ENCODE measurements around the gene TMEM107.

TMEM107 gene

DNA sequence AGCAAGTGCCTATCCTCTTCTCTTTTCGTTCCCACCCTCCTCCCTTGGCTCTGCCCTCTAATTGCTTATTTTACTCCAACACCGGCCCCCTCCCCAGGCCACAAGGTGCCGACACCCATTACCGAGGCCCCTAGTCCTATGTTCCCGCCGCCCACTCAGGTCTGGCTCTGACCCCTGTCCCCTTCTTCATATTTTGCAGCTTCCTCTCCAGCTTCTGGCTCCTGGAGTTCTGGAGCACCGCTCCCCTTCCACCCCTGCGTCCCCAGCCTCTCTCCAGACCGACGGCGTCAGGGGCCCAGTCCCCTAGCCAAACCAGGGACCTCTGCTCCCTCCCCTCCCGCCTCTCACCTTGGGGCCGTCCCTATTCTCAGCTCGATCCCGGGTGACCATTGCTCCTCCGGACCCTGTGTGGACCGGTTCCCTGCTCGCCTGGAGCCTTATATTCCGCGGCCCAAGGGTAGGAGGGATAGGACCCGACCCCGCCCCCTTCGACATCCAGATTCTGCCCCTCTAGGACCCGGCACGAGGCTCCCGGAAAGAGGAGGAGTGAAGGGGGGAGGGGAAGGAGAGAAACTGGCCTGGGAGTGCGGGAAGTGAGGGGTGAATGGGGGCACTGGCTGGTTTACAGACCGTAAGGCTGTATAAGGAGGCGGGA, 52.4 kb downstream of the TMEM107 start, which contains the start of gene HES7:
TSS of gene HES7 (minus strand) at position 412 of the 655 bp plus-strand sequence. CDS start at position 390, 22 bp downstream.
- Histone ChIP-seq H3K9ac (ENCODE audit: low read depth in 1 of 2, low read length in 2 of 2) (peak within 1 kb of the TSS in 1 of 2 donors; percentile 29), H3K4me3 (ENCODE audit: low read length in 2 of 2) (peak within 1 kb of the TSS; percentile 68 to 87)

DNA sequence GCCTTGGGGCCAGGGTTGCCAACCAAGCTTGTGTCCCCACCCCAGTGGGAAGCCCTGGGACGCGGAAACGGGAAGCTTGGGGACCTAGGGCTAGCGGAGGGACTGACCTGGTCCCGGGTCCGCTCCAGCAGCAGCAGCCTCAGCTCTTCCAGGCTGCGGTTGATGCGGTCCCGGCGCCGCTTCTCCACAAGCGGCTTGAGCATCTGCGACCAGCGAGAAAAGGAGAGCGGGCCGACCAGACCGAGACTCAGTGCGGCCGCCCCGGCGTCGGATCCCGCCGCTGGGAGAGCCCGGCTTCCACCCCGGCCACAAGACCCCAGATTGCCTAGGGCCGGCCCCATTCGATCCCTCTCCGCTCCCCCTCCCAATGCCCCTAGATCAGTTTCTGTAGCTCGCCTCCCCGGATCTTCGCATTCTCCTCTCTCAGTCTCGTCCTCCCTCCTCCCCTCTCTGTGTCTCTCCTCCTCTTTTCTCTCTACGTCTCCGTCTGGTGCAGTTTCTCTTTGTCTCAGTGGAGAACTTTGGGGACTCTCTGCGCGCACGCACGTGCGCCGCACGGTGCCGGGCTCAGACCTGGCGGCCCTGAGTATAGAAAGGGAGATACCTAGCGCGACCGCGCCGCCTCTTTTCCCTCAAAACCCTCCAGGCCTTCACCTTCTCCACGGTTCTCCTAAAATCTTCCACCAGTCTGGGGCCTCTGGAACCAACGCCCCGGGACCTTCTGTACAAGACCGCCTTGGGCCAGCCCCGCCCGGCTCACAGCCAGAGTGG, 53.1 kb downstream of the TMEM107 start:
- H3K9me3 ChIP-seq (ENCODE audit: control insufficient read depth in 2 of 2, low read length in 2 of 2), result no peaks in the 10 kb centered on the region
- peak overlapping the region; percentile 68 for H3K4me3 ChIP-seq (ENCODE audit: low read length in 2 of 2)
- no peaks in the 10 kb centered on the region for H3K36me3 ChIP-seq (ENCODE audit: control insufficient read depth in 2 of 2, insufficient read depth in 2 of 2, low read length in 2 of 2)
- H3K27me3 ChIP-seq (ENCODE audit: control insufficient read depth in 2 of 2, insufficient read depth in 2 of 2, low read length in 2 of 2), result peaks cover 27 to 33% of the 10 kb centered on the region in 2 donors
- peak overlapping the region in 1 of 2 donors; percentile 29 for H3K9ac ChIP-seq (ENCODE audit: low read depth in 1 of 2, low read length in 2 of 2)
- no peak overlapping the region for H3K27ac ChIP-seq (ENCODE audit: low read depth in 2 of 2, low read length in 2 of 2)
- peaks cover 61 to 76% of the 10 kb centered on the region in 2 donors for H3K4me1 ChIP-seq (ENCODE audit: control insufficient read depth in 2 of 2, insufficient read depth in 2 of 2, low read length in 2 of 2)

More for the DNA sequence above, 52.4 kb downstream of the TMEM107 start, which contains the start of gene HES7:
- Histone ChIP-seq H3K27ac (ENCODE audit: low read depth in 2 of 2, low read length in 2 of 2) (no peak within 1 kb of the TSS), H3K27me3 (ENCODE audit: control insufficient read depth in 2 of 2, insufficient read depth in 2 of 2, low read length in 2 of 2) (peaks cover 32 to 33% of the 10 kb centered on the region in 2 donors), H3K36me3 (ENCODE audit: control insufficient read depth in 2 of 2, insufficient read depth in 2 of 2, low read length in 2 of 2) (no peaks in the 10 kb centered on the region), H3K4me1 (ENCODE audit: control insufficient read depth in 2 of 2, insufficient read depth in 2 of 2, low read length in 2 of 2) (peaks cover 57 to 70% of the 10 kb centered on the region in 2 donors), H3K9me3 (ENCODE audit: control insufficient read depth in 2 of 2, low read length in 2 of 2) (no peaks in the 10 kb centered on the region)

Data from mucosa of rectum (tissue), 2 donors.